HG03342 (cell line): ENCODE measurements around the gene SIVA1.

ENCODE experiments used
- ATAC-seq: cut with Tn5 transposase; IDR thresholded peaks from one replicate; pipeline ENCODE4 v1.9.1; 2021; ENCODE audit warnings: mild to moderate bottlenecking, moderate library complexity; ENCODE audit not compliant: unreplicated experiment

SIVA1 gene

GRCh38 chr14:104769324-104770071, 16.6 kb downstream of the SIVA1 start:
- ATAC-seq, result no peak

GRCh38 chr14:104770072-104770579, 17.2 kb downstream of the SIVA1 start:
- no peak for ATAC-seq

- ATAC-seq, result no peak
These were observed 17.9 kb downstream of the SIVA1 start for GRCh38 chr14:104770851-104771272.

- no peak for ATAC-seq
These were observed 18.4 kb downstream of the SIVA1 start for GRCh38 chr14:104771374-104771773.

- ATAC-seq, result no peak
These were observed 19.2 kb downstream of the SIVA1 start for GRCh38 chr14:104771918-104772706.

GRCh38 chr14:104772707-104773504, 20.0 kb downstream of the SIVA1 start:
- no peak for ATAC-seq

GRCh38 chr14:104773505-104774452, 20.8 kb downstream of the SIVA1 start:
- ATAC-seq, result no peak

DNA sequence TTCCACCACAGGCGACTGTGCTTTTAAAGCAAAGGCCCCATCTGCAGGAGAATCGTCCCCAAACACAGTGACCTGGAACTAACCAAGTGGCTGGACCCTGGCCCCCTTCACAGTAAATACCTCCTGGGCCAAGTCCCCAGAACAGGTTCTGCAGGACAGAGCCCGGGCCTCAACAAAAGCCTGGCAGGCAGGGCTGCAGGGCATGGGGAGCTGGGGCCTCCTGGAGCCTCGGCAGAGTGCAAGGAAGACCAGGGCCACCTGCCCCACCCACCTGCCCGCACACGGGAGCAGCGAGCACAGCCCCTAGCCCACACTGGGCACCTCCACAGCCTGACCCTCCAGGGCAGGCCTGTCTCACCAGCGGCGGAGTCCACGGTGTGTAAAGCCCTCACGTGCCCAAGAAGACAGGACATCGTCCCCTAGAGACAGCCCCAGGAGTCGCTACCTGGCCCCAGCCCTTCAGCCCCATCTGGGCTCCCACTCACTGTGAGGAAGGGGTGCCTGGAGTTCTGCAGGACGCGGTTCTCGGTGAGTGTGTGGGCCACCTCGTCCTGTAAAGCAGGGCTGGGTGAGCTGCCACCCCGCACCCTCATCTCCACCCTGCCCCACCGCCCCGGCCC, 21.6 kb downstream of the SIVA1 start:
- ATAC-seq, result no peak

DNA sequence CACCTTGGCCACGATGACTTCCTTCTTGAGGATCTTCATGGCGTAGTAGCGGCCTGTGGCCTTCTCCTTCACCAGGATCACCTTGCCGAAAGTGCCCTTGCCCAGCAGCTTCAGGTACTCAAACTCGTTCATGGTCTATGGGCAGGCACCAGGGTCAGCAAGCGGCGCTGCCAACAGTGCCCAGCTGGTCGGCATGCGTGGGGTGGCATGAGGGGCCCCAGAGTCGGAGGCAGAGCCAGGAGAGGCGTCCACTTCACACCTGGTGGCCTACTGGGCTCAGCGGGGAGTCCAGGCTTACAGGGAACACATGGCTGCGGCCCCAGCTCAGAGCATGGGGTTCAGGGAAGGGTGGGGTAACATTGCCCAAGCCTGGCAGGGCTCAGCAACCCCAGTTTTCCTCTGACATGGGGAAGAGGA, 22.1 kb downstream of the SIVA1 start:
- ATAC-seq, result no peak

DNA sequence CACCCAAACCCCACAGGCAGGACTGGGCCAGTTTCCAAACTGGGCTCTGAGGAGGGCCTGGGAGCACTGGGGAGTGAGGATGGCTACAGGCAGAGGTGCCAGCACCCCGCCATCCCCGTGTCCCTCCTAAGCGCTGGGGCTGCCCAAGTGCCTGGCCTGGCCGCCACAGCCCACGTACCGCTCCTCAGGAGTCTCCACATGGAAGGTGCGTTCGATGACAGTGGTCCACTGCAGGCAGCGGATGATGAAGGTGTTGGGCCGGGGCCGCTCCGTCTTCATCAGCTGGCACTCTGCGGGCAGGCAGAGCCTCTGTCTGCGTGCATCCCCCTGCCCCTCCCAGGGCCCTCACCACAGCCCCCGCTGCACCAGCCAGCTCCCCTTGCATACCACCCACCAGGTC, 23.5 kb downstream of the SIVA1 start:
- no peak for ATAC-seq

DNA sequence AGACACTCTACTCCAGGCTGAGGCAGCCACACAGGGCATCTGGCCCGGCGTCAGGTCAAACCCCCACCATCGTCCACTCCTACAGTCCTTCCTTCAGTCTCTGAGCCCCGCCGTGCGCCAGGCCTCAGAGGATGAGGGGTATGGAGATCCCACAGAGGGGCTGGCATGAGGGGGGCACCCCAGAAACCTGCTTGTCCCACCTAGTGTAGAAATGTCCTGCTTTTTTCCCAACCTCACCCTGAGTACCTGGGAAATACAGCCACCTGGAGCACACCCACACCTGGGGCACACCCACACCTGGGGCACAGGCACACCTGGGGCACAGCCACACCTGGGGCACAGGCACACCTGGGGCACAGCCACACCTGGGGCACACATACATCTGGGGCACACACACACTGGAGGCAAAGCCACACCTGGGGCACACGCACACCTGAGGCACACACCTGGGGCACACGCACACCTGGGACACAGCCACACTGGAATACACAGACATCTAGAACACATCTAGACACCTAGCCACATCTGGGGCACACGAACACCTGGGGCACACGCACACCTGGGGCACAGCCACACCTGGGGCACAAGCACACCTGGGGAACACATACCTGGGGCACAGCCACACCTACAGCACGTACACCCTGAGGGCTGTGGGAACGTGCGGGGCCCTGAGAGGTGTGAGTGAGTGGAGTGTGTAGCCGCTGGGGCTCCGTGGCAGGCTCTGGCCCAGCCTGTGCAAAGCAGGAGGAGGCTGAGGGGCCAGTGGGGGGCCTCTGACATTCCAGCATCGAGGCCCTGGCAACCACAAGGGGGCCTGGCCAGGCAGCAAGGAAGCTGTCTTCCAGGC, 24.2 kb downstream of the SIVA1 start:
- ATAC-seq, result no peak

DNA sequence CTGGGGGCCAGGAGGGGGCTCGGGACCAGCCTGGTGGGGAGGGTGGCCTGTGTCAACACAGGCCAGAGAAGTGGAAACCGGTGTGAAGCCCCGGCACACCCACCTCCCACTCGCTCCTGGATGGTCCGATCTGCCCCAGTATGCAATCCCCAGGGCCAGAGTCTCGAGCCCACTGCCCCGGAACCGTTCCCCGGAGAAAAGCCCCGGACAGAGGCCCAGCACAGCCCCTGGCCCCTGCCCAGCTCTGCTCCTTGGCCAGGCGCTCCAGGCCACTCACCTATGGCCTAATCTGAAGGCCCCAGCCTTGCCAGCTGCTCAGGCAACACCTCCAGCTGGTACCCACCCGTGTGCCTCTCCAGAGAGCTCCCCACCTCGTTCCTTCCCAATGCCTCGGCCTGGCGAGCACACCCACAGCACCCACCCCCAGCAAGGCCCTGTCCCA, 24.9 kb downstream of the SIVA1 start:
- no peak for ATAC-seq

GRCh38 chr14:104778694-104779331, 25.9 kb downstream of the SIVA1 start:
- ATAC-seq, result no peak

GRCh38 chr14:104779776-104780512, 27.0 kb downstream of the SIVA1 start:
- ATAC-seq, result no peak

GRCh38 chr14:104780513-104781030, 27.6 kb downstream of the SIVA1 start:
- no peak for ATAC-seq

DNA sequence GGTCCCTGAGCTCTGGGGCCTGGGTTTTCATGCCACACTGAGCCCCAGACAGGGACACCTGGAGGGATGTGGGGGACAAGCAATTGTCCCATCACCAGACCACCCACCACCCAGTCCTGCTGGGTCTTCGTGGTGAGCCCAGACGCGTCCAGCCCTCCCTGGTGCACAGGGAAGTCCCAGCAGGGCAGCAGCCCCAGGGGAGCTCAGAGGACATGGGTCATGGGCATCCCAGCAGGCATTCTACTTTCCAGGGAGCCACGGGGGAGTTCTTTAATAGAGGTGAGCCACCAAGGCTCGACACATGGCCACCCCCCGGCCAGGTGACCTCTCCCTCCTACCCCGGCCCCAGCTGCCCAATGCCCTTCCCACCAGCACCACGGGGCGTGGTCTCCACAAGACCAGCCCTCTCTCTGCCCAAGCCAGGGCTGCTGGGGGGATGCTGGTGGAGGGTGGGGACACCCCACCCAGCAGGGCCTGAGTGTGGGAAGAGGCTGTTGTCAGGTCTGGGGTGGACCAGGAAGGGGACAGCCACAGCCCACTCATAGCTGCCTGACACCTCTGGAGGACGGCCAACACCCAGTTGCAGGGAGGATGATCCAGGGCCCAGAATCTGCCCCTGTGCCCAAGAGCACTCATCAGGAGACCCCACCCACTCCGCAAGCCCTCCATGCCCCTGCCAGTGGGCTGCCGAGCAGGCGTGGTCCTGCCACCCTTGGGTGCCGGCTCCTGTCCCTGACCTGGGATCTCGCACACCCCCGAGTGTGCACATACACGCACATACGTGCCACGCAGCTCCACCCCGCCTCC, 28.5 kb downstream of the SIVA1 start:
- ATAC-seq, result no peak
